Heart right ventricle (tissue), 16 donors: ENCODE data around the gene LILRB3. TPM values are rescaled to one million over a fixed set of nuclear protein-coding genes. Genes with fewer than 3 reads are reported as not detected.

Experiments used
- ATAC-seq, 8 donors: fragments of 200-7000 bp; cut with Tn5 transposase; one replicate each; pipeline ENCODE4 v1.9.1; 2020; ENCODE audit warnings: mild to moderate bottlenecking in 8 of 8, moderate library complexity in 8 of 8, moderate number of reproducible peaks in 1 of 8
- DNase-seq, 2 donors: peaks; one replicate each; pipeline ENCODE4 v3.0.0-alpha.2; 2020
- H3K27ac ChIP-seq, 10 donors: fragments of 200-600 bp; sonication (generic) in 2 of 10; one replicate each; pipeline versions ENCODE4 v1.5.0 to v1.8.0; 2020 to 2022; ENCODE audit warnings: mild to moderate bottlenecking in 3 of 10
- H3K27me3 ChIP-seq, 7 donors: fragments of 200-600 bp; one replicate each; pipeline ENCODE4 v1.8.0; 2021 to 2022; ENCODE audit warnings: mild to moderate bottlenecking in 2 of 7
- H3K36me3 ChIP-seq, 9 donors: fragments of 200-600 bp; sonication (generic) in 1 of 9; one replicate each; pipeline versions ENCODE4 v1.5.0 to v1.8.0; 2020 to 2022; ENCODE audit warnings: mild to moderate bottlenecking in 2 of 9
- H3K4me1 ChIP-seq, 9 donors: fragments of 200-600 bp; sonication (generic) in 1 of 9; one replicate each; pipeline versions ENCODE4 v1.5.0 to v1.8.0; 2020 to 2022; ENCODE audit warnings: mild to moderate bottlenecking in 4 of 9
- H3K4me3 ChIP-seq, 10 donors: fragments of 200-600 bp; sonication (generic) in 2 of 10; one replicate each; pipeline versions ENCODE4 v1.5.0 to v1.8.0; 2020 to 2022; ENCODE audit warnings: mild to moderate bottlenecking in 7 of 10, moderate library complexity in 2 of 10
- H3K9me3 ChIP-seq, 11 donors: fragments of 200-600 bp in 10 of 11; sonication (generic) in 2 of 11; one replicate each; pipeline versions ENCODE4 v1.5.0 to v1.8.0; 2013 to 2022; ENCODE audit warnings: mild to moderate bottlenecking in 2 of 11, control low read depth in 1 of 11, moderate library complexity in 1 of 11
- WGBS, 2 donors: extraction: QIAGEN DNeasy Blood & Tissue Kit; methylation state at CpG; one replicate each; pipeline ENCODE4 v1.1.7; 2013; ENCODE audit warnings: inconsistent platforms in 1 of 2; 5-methylcytosine and 5-hydroxymethylcytosine counted together
- intact Hi-C, 10 donors: fragments of 100-400 bp; cut with DNase I; formaldehyde crosslinking; loops; one replicate each; pipeline versions ENCODE4 v1.11.1 to v1.14.2; 2022
- polyA plus RNA-seq, 2 donors: library from polyadenylated mRNA; stranded (reverse); fragments of 200-250 nt; gene quantifications; one replicate each; pipeline ENCODE4 v1.2.3, GENCODE V29; 2013
- total RNA-seq, 10 donors: library from RNA; stranded (reverse); fragmentation: NEBNext Ultra II Directional in 3 of 10; extraction: Animal tissue kit (Norgen Biotek cat#: 25700) in 3 of 10; gene quantifications; one replicate each; pipeline versions ENCODE4 v1.2.1 to v1.2.4, GENCODE V29; 2021 to 2023
- TF ChIP-seq, protein P1 (sequence below), 9 donors: fragments of 200-600 bp; sonication (generic) in 2 of 9; IDR thresholded peaks; one replicate each; pipeline versions ENCODE4 v1.5.0 to v1.8.0; 2021 to 2022; ENCODE audit warnings: antibody characterized with exemption in 9 of 9, mild to moderate bottlenecking in 5 of 9, moderate library complexity in 1 of 9
- donor health status: Arrhythmogenic right ventricular cardiomyopathy.
- donor health status: ischemic (EF 13 %, LVEDD 7.1; RV severe dilation, severe dysfunction).
- donor health status: healthy with polysubstance abuse.
- donor health status: DM: no; HTN: yes; CAD: no.
- donor health status: DM: no; HTN: no; CAD: no.
- donor health status: ischemic (EF 25% LVEDD 6.9; RV normal size, moderate dysfunction).
- donor health status: ischemic (EF 25% LVEDD 5.7; RV mildly dilated, moderate dysfunction).
- donor health status: healthy.
- donor health status: DM: yes; HTN: yes; CAD: no.
- donor health status: Ischemic cardiomyopathy.
- donor health status: ischemic (EF 35%, LVEDD 5.7; RV mildly dilated, moderate dysfunction).
- donor health status: nonischemic (EF 11% LVEDD 7.7; RV severe dilation, severe dysfunction).
- donor health status: DM: yes; HTN: yes; CAD: no.
- donor health status: PGD.
- donor health status: ischemic (EF 29% LVEDD 5.4; RV normal size, mild dysfunction).
- donor health status: nonischemic (EF 23%, LVEDD 6.1; RV moderate dilation, normal function).

Gene LILRB3
- total and polyA plus RNA-seq, 12 donors = 0.71 to 18.3 (median 2.3) TPM

DNA sequence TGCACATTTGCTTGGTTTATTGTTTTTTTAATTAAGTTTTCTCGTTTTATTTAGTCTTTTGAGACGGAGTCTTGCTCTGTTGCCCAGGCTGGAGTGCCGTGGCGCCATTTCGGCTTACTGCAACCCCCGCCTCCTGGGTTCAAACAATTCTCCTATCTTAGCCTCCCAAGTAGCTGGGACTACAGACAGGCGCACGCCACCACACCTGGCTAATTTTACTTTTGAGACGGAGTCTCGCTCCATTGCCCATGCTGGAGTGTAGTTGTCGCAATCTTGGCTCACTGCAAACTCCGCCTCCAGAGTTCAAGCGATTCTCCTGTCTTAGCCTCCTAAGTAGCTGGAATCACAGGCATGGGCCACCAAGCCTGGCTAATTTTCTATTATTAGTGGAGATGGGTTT, 20.8 kb downstream of the LILRB3 start:
- peaks cover 11 to 66% (median 60%) of the 10 kb centered on the region in 9 donors for H3K4me1 ChIP-seq
- intact Hi-C loops = loop anchor here in 2 of 10 donors (5.0 kb wide), 2 partner anchors 40 to 45 kb away; partner anchors contain the start of gene LENG1 (in 1 of the 2)
- WGBS, 2 donors = 74 to 78% methylated on average over 13 of the region's 13 CpGs

DNA sequence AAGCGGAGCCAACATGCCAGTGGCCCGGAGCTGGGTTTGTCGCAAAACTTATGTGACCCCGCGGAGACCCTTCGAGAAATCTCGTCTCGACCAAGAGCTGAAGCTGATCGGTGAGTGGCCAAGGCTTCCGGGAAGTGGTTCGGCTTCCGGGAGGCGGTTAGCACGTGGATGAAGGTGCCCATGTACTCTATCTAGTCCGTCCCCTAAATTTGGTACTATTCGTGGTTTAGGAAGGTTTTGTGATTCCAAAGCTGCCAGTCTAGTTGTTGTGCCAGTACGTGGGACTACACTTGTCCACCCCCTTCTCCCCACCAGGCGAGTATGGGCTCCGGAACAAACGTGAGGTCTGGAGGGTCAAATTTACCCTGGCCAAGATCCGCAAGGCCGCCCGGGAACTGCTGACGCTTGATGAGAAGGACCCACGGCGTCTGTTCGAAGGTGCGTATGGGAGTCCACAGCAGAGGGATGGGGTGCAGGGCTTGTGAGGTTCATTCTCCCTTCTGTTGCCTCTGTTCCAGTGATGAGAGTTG, 21.6 kb downstream of the LILRB3 start:
- WGBS, 2 donors = 4 to 6% methylated on average over 28 of the region's 28 CpGs
- Histone ChIP-seq H3K9me3 (no peaks in the 10 kb centered on the region), H3K27ac (peak overlapping the region; percentile 70 to 99 (median 89)), H3K36me3 (peaks cover 0 to 55% (median 46%) of the 10 kb centered on the region in 9 donors), H3K27me3 (no peaks in the 10 kb centered on the region), H3K4me1 (peaks cover 11 to 60% (median 54%) of the 10 kb centered on the region in 9 donors), H3K4me3 (peak overlapping the region; percentile 58 to 82 (median 68))
- DNase-seq (no peak), ATAC-seq (no peak)
- intact Hi-C loops = loop anchor here in 2 of 10 donors (5.0 kb wide), 2 partner anchors 39 to 44 kb away; partner anchors contain the start of gene LENG1 (in 1 of the 2)
- TF ChIP-seq, protein P1, sequence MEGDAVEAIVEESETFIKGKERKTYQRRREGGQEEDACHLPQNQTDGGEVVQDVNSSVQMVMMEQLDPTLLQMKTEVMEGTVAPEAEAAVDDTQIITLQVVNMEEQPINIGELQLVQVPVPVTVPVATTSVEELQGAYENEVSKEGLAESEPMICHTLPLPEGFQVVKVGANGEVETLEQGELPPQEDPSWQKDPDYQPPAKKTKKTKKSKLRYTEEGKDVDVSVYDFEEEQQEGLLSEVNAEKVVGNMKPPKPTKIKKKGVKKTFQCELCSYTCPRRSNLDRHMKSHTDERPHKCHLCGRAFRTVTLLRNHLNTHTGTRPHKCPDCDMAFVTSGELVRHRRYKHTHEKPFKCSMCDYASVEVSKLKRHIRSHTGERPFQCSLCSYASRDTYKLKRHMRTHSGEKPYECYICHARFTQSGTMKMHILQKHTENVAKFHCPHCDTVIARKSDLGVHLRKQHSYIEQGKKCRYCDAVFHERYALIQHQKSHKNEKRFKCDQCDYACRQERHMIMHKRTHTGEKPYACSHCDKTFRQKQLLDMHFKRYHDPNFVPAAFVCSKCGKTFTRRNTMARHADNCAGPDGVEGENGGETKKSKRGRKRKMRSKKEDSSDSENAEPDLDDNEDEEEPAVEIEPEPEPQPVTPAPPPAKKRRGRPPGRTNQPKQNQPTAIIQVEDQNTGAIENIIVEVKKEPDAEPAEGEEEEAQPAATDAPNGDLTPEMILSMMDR (IDR thresholded peaks at IDR 0.05) = no peak

More for the DNA sequence above, 20.8 kb downstream of the LILRB3 start:
- ATAC-seq (no peak), DNase-seq (no peak)
- H3K27ac ChIP-seq = peak overlapping the region in 5 of 10 donors; percentile 84 to 99 (median 93)
- H3K9me3 ChIP-seq = no peaks in the 10 kb centered on the region
- no peaks in the 10 kb centered on the region for H3K27me3 ChIP-seq
- H3K36me3 ChIP-seq = peaks cover 0 to 58% (median 53%) of the 10 kb centered on the region in 9 donors
- TF ChIP-seq, protein P1 (IDR thresholded peaks at IDR 0.05) = no peak
- peak overlapping the region in 8 of 10 donors; percentile 63 to 82 (median 71) for H3K4me3 ChIP-seq

DNA sequence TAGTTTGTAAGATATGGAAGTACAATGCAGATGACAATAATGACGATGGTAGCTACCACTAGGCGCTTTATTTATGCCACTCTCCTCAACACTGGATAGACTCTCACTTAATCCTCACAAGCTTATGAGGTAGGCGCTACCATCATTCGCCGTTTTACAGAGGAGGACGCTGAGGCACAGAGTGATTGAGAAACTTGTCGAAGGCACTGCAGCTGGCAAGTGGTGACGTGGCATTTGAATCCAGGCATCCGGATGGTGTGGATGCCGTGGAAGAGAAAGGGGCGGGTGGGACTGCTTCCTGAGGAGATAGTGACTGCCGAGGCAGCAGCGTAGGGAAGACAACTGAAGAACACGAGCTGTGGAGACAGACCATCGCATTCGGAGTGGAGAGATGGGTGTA, 23.4 kb downstream of the LILRB3 start:
- H3K4me1 ChIP-seq = peaks cover 11 to 42% (median 35%) of the 10 kb centered on the region in 9 donors
- no peaks in the 10 kb centered on the region for H3K27me3 ChIP-seq
- no peak overlapping the region for H3K27ac ChIP-seq
- ATAC-seq (no peak), DNase-seq (no peak)
- WGBS, 2 donors = 72 to 78% methylated on average over 16 of the region's 16 CpGs
- no peak overlapping the region for H3K4me3 ChIP-seq
- intact Hi-C loops = loop anchor here in 1 of 10 donors (1.0 kb wide), 1 partner anchor 8 kb away; the partner anchor contains the start of gene TSEN34
- H3K9me3 ChIP-seq = no peaks in the 10 kb centered on the region
- peaks cover 0 to 51% (median 28%) of the 10 kb centered on the region in 9 donors for H3K36me3 ChIP-seq
- TF ChIP-seq, protein P1 (IDR thresholded peaks at IDR 0.05) = no peak

DNA sequence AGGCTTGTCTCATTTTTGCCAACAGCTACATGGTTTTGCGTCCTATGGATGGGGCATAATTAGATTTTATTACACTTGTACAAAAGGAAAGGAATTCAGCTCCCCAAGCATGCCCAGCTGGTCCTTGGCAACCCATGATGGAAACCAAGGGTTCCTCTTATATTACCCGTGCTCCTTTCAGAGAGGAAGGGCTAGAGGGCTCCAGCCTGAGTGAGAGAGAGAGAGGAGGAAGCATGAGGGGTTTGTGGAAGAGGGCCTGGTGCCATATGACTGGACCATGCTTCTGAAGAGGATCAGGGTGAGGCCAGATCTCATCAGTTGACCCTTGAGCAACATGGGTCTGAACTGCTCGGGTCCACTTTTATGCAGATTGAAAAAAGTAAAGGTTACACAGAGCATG, 25.7 kb downstream of the LILRB3 start:
- H3K9me3 ChIP-seq = no peaks in the 10 kb centered on the region
- WGBS, 2 donors = 84 to 94% methylated on average over 3 of the region's 3 CpGs
- no peaks in the 10 kb centered on the region for H3K27me3 ChIP-seq
- no peak overlapping the region for H3K27ac ChIP-seq
- ATAC-seq = no peak
- H3K4me3 ChIP-seq = no peak overlapping the region
- intact Hi-C loops = no loop called here
- TF ChIP-seq, protein P1 (IDR thresholded peaks at IDR 0.05) = no peak
- H3K36me3 ChIP-seq = peaks cover 0 to 47% (median 14%) of the 10 kb centered on the region in 9 donors
- DNase-seq = no peak
- peaks cover 12 to 23% (median 18%) of the 10 kb centered on the region in 9 donors for H3K4me1 ChIP-seq
